IgD-negative memory B cell (primary cell): ENCODE measurements around the gene GATA1. TPM values are rescaled to one million over a fixed set of nuclear protein-coding genes. Genes with fewer than 3 reads are reported as not detected.
"Not testable (repeated sequence)": the region's sequence is repeated elsewhere in the genome, so short reads cannot be mapped to it uniquely, and the experiment has no call there.

Experiments
- H3K27ac Mint-ChIP-seq, 3 donors: one replicate each; pipeline ENCODE4 v1.8.0; 2020 to 2022; ENCODE audit warnings: mild to moderate bottlenecking in 3 of 3, mixed read lengths in 3 of 3, moderate library complexity in 1 of 3
- H3K27me3 Mint-ChIP-seq: one replicate; pipeline ENCODE4 v1.8.0; 2021; ENCODE audit warnings: mixed read lengths
- H3K36me3 Mint-ChIP-seq: one replicate; pipeline ENCODE4 v1.8.0; 2020; ENCODE audit warnings: mild to moderate bottlenecking, mixed read lengths
- H3K4me1 Mint-ChIP-seq, 3 donors: one replicate each; pipeline ENCODE4 v1.8.0; 2020 to 2022; ENCODE audit warnings: mixed read lengths in 3 of 3, mild to moderate bottlenecking in 1 of 3
- H3K4me3 Mint-ChIP-seq, 4 donors: one replicate each; pipeline ENCODE4 v1.8.0; 2020 to 2022; ENCODE audit warnings: mild to moderate bottlenecking in 4 of 4, mixed read lengths in 4 of 4, moderate library complexity in 3 of 4
- H3K9me3 Mint-ChIP-seq, 3 donors: one replicate each; pipeline ENCODE4 v1.8.0; 2020 to 2021; ENCODE audit warnings: mixed read lengths in 3 of 3, mild to moderate bottlenecking in 1 of 3
- polyA plus RNA-seq: library from polyadenylated mRNA; unstranded; fragments of 300-500 nt; fragmentation: Illumina TruSeq; gene quantifications from one replicate; pipeline ENCODE4 v1.2.3, GENCODE V29; 2021

Gene GATA1
- polyA plus RNA-seq, 1 donor from 2014 or later = not detected

DNA sequence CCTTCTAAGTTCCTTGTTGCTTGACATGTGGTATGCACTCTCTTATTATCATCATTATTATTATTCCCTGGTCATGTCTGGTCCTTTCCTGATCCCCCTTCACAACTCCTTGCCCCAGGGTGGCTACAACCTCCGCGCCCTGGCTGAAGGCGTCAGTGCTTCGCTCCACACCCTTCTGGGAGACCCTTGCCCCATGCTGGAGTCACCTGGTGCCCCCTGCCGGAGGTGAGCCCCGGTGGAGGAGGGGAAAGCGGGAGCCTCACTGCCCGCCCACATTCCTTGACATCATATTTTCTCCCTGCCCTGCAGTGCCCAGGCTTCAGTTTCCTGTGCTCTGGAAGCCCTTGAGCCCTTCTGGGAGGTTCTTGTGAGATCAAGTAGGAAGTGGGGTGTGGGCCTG, 28.9 kb downstream of the GATA1 start:
- H3K9me3 Mint-ChIP-seq = no peaks in the 10 kb centered on the region
- peaks cover 2% of the 10 kb centered on the region for H3K36me3 Mint-ChIP-seq
- H3K4me3 Mint-ChIP-seq = no peak overlapping the region
- peaks cover 2% of the 10 kb centered on the region for H3K27me3 Mint-ChIP-seq
- peaks cover 0 to 2% (median 0%) of the 10 kb centered on the region in 3 donors for H3K4me1 Mint-ChIP-seq
- no peak overlapping the region for H3K27ac Mint-ChIP-seq

DNA sequence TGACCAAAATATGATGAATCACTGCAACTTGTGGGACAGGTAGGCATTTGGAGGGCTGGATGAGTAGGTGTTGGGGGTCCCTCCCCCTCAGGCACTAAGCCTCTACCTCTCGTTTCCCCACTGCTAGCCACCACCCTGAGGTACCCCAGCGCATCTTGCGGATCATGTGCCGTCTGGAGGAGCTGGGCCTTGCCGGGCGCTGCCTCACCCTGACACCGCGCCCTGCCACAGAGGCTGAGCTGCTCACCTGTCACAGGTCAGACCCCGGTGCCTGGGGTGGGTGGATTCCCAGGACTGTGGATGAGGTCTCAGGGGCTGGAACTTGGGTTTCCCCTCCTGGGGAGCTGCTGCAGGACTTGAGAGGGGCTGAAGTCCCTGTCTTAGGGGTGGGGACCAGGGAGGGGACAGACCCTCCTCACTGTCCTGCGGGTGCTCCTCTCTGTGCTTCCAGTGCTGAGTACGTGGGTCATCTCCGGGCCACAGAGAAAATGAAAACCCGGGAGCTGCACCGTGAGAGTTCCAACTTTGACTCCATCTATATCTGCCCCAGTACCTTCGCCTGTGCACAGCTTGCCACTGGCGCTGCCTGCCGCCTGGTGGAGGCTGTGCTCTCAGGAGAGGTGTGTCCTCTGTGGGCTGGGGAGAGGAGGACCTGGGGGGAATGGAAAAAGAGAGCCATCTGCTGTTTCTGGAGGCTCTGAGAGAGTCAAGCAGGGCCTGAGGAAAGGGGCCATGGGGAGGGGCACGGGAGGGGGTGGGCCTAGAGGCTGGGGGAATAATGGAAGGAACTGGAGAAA, 29.8 kb downstream of the GATA1 start:
- no peak overlapping the region for H3K27ac Mint-ChIP-seq
- H3K27me3 Mint-ChIP-seq = peaks cover 2% of the 10 kb centered on the region
- H3K4me3 Mint-ChIP-seq = no peak overlapping the region
- H3K36me3 Mint-ChIP-seq = no peaks in the 10 kb centered on the region
- H3K4me1 Mint-ChIP-seq = peaks cover 0 to 2% (median 0%) of the 10 kb centered on the region in 3 donors
- H3K9me3 Mint-ChIP-seq = no peaks in the 10 kb centered on the region

- Mint-ChIP-seq H3K4me1 (peaks cover 0 to 2% (median 0%) of the 10 kb centered on the region in 3 donors), H3K27ac (no peak overlapping the region), H3K4me3 (no peak overlapping the region), H3K36me3 (no peaks in the 10 kb centered on the region), H3K9me3 (no peaks in the 10 kb centered on the region), H3K27me3 (peaks cover 2% of the 10 kb centered on the region)
These were observed 31.7 kb downstream of the GATA1 start for GRCh38 chrX:48818098-48818497.

- Mint-ChIP-seq H3K9me3 (no peaks in the 10 kb centered on the region), H3K36me3 (no peaks in the 10 kb centered on the region), H3K4me3 (no peak overlapping the region), H3K4me1 (peaks cover 0 to 2% (median 0%) of the 10 kb centered on the region in 3 donors), H3K27ac (no peak overlapping the region), H3K27me3 (peaks cover 2% of the 10 kb centered on the region)
These were observed 32.5 kb downstream of the GATA1 start for GRCh38 chrX:48818866-48819265.

DNA sequence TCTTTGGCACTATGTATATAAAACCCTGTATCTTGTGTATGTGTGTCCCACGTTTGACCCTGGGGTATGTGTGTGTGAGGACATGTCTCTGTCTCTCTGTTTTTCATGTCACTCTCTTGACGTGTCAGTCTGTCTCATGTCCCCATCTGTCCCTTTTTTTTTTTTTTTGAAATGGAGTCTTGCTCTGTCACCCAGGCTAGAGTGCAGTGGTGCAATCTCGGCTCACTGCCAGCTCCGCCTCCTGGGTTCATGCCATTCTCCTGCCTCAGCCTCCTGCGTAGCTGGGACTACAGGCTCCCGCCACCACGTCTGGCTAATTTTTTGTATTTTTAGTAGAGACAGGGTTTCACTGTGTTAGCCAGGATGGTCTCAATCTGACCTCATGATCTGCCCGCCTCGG, 33.0 kb downstream of the GATA1 start:
- not testable (repeated sequence) for H3K27ac Mint-ChIP-seq, H3K4me1 Mint-ChIP-seq, H3K9me3 Mint-ChIP-seq, H3K36me3 Mint-ChIP-seq, H3K4me3 Mint-ChIP-seq, H3K27me3 Mint-ChIP-seq

DNA sequence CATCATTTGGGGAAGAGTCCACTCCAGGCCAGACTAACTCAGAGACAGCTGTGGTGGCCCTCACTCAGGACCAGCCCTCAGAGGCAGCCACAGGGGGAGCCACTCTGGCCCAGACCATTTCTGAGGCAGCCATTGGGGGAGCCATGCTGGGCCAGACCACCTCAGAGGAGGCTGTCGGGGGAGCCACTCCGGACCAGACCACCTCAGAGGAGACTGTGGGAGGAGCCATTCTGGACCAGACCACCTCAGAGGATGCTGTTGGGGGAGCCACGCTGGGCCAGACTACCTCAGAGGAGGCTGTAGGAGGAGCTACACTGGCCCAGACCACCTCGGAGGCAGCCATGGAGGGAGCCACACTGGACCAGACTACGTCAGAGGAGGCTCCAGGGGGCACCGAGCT, 36.7 kb downstream of the GATA1 start:
- Mint-ChIP-seq H3K27me3 (peaks cover 13% of the 10 kb centered on the region), H3K36me3 (peaks cover 3% of the 10 kb centered on the region), H3K4me3 (no peak overlapping the region), H3K9me3 (no peaks in the 10 kb centered on the region), H3K4me1 (peaks cover 0 to 4% (median 3%) of the 10 kb centered on the region in 3 donors), H3K27ac (no peak overlapping the region)

GRCh38 chrX:48824066-48824465, 37.7 kb downstream of the GATA1 start:
- Mint-ChIP-seq H3K4me1 (peaks cover 0 to 4% (median 3%) of the 10 kb centered on the region in 3 donors), H3K27me3 (peaks cover 15% of the 10 kb centered on the region), H3K9me3 (no peaks in the 10 kb centered on the region), H3K27ac (no peak overlapping the region), H3K4me3 (no peak overlapping the region), H3K36me3 (peaks cover 3% of the 10 kb centered on the region)

DNA sequence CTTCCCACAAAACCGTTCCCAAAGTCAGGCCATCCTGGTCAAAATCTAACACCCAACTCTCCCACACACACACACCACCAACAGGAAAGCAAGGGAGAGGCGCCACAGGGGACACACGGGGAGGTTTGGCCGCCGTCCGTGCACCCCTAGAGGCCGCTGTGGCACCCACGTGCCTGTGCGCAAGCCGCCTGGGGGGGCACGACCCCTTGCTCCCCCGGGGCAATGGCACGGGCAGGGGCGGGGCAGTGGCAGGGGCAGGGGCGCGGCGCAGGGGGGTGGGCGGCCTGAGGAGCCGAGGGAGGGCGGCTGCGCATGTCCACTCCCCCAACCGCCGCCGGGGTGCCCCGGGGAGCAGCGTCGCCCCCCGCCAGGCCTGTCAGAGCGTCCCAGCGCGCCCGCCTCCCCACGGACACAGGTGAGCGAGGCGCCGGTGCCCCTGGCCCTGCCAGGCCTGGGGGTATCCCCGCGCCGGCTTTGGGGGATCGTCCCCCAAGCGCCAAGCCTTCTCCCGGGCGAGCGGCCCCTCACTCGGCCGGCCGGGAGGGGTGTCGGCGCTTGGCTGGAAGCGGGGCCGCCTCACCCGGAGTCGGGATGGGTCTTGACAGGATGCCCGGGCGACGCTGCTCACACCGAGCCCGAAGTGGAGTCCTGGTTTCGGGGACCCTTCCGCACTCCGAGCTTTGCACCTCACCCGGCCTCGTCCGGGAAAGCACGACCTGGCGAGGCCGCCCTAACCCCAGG, 39.9 kb downstream of the GATA1 start, which contains the start of gene ERAS:
TSS of gene ERAS (plus strand) at position 379 of the 741 bp plus-strand sequence. CDS start 2,611 bp downstream, outside the sequence.
- Mint-ChIP-seq H3K27me3 (peaks cover 23% of the 10 kb centered on the region), H3K9me3 (no peaks in the 10 kb centered on the region), H3K4me1 (peaks cover 0 to 3% (median 1%) of the 10 kb centered on the region in 3 donors), H3K36me3 (peaks cover 5% of the 10 kb centered on the region), H3K27ac (no peak within 1 kb of the TSS), H3K4me3 (peak within 1 kb of the TSS in 3 of 4 donors; percentile 44 to 47 (median 45))

DNA sequence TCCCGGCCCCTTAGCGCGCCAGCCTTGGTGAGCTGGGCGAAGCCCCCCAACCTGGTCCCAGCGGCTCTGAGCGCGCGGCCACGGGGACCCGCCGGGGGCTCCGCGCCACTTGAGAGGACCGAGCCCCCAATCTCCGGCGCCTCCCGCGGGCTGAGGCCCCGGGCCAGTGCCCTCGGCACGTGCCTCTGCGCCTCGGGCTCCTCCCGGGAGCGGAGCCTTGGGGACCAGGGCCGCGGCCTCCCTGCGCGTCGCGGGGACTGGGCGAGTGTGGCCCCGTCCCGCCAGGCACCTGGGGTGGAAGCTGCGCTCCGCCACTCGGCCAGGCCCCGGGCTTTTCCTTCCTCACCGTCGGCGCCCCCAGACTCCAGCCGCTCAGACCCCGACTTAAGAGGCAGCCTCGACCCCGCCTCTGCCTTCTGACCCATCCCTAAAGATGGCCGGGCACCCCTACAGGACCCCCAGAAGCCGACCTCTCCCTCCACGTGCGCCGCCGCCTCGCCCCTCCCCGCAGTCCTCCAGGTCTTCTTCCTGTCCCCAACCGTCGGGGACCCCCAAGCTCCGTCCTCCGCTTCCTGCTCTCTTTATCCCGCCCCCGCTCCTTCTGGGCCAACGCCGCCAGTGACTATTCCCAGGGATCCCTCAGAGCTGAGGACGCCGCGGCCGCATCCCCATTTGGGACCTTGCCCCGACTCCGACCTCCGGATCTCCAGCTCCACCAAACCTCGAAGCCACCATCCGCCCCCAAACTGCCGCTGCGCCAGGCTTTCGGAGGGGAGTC, 40.7 kb downstream of the GATA1 start:
- Mint-ChIP-seq H3K27me3 (peaks cover 23% of the 10 kb centered on the region), H3K9me3 (no peaks in the 10 kb centered on the region), H3K4me3 (peak overlapping the region in 2 of 4 donors; percentile 45 to 47), H3K27ac (no peak overlapping the region), H3K36me3 (peaks cover 5% of the 10 kb centered on the region), H3K4me1 (peaks cover 0 to 3% (median 1%) of the 10 kb centered on the region in 3 donors)

DNA sequence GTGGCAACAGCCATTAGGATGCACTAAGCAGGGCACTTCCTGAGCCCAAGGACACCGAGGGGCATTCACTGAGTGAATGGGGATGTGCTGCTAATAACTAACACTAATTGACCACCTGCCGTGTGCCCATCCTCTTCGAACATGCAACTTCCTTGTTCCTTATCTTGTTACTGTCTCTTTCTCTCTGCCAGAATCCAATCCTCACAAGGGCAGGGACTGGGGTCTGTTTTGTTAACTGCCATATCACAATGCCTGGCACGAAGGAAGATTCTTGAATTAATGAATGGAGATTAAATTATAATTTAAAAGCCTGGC, 41.2 kb downstream of the GATA1 start:
- H3K4me1 Mint-ChIP-seq = peaks cover 0 to 3% (median 1%) of the 10 kb centered on the region in 3 donors
- H3K4me3 Mint-ChIP-seq = peak overlapping the region in 2 of 4 donors; percentile 45 to 47
- peaks cover 23% of the 10 kb centered on the region for H3K27me3 Mint-ChIP-seq
- no peak overlapping the region for H3K27ac Mint-ChIP-seq
- no peaks in the 10 kb centered on the region for H3K9me3 Mint-ChIP-seq
- peaks cover 5% of the 10 kb centered on the region for H3K36me3 Mint-ChIP-seq

- H3K36me3 Mint-ChIP-seq = peaks cover 5% of the 10 kb centered on the region
- H3K27ac Mint-ChIP-seq = no peak overlapping the region
- H3K4me1 Mint-ChIP-seq = peaks cover 1 to 7% (median 3%) of the 10 kb centered on the region in 3 donors
- peak overlapping the region in 1 of 4 donors; percentile 56 for H3K4me3 Mint-ChIP-seq
- H3K9me3 Mint-ChIP-seq = no peaks in the 10 kb centered on the region
- H3K27me3 Mint-ChIP-seq = peaks cover 26% of the 10 kb centered on the region
These were observed 42.8 kb downstream of the GATA1 start for GRCh38 chrX:48829016-48829735.

GRCh38 chrX:48831136-48831908, 44.9 kb downstream of the GATA1 start:
- peak overlapping the region in 1 of 4 donors; percentile 30 for H3K4me3 Mint-ChIP-seq
- no peak overlapping the region for H3K27ac Mint-ChIP-seq
- peaks cover 2% of the 10 kb centered on the region for H3K36me3 Mint-ChIP-seq
- peaks cover 0 to 2% (median 0%) of the 10 kb centered on the region in 3 donors for H3K9me3 Mint-ChIP-seq
- H3K4me1 Mint-ChIP-seq = peaks cover 2 to 10% (median 9%) of the 10 kb centered on the region in 3 donors
- H3K27me3 Mint-ChIP-seq = peaks cover 29% of the 10 kb centered on the region

GRCh38 chrX:48831909-48832291, 45.5 kb downstream of the GATA1 start:
- H3K27me3 Mint-ChIP-seq = peaks cover 33% of the 10 kb centered on the region
- H3K27ac Mint-ChIP-seq = no peak overlapping the region
- peaks cover 0 to 2% (median 0%) of the 10 kb centered on the region in 3 donors for H3K9me3 Mint-ChIP-seq
- H3K4me3 Mint-ChIP-seq = no peak overlapping the region
- peaks cover 4 to 12% (median 10%) of the 10 kb centered on the region in 3 donors for H3K4me1 Mint-ChIP-seq
- peaks cover 2% of the 10 kb centered on the region for H3K36me3 Mint-ChIP-seq
